GM06990 (cell line): ENCODE data around the gene CLSTN2.

ENCODE experiments used
- DNase-seq: peaks from one replicate; pipeline ENCODE4 v3.0.0-alpha.2; 2011; ENCODE audit not compliant: insufficient read length; ENCODE audit errors: extremely low read depth
- H3K27me3 ChIP-seq: replicated peaks from 2 replicates; pipeline ENCODE4 v1.6.0; 2011; ENCODE audit warnings: low read length; ENCODE audit not compliant: control insufficient read depth, insufficient read depth
- H3K36me3 ChIP-seq: 2 replicates; pipeline ENCODE4 v1.5.1; 2011; ENCODE audit warnings: low read length; ENCODE audit not compliant: control insufficient read depth, insufficient read depth
- H3K4me3 ChIP-seq: replicated peaks from 2 replicates; pipeline ENCODE4 v1.5.1; 2011; ENCODE audit warnings: low read depth, mild to moderate bottlenecking, control low read depth, low read length
- TF ChIP-seq, protein P1 (sequence below): IDR thresholded peaks from 2 replicates; pipeline ENCODE4 v1.5.1; 2011; ENCODE audit warnings: low read length, control low read depth, mild to moderate bottlenecking, inconsistent platforms; ENCODE audit not compliant: insufficient read depth, poor library complexity, severe bottlenecking

Gene CLSTN2

GRCh38 chr3:140078940-140079339 is 144.0 kb downstream of the CLSTN2 start:
- Histone ChIP-seq H3K4me3 (no peak overlapping the region), H3K36me3 (no peaks in the 10 kb centered on the region), H3K27me3 (peaks cover 1% of the 10 kb centered on the region)
- no peak for DNase-seq
- TF ChIP-seq, protein P1, sequence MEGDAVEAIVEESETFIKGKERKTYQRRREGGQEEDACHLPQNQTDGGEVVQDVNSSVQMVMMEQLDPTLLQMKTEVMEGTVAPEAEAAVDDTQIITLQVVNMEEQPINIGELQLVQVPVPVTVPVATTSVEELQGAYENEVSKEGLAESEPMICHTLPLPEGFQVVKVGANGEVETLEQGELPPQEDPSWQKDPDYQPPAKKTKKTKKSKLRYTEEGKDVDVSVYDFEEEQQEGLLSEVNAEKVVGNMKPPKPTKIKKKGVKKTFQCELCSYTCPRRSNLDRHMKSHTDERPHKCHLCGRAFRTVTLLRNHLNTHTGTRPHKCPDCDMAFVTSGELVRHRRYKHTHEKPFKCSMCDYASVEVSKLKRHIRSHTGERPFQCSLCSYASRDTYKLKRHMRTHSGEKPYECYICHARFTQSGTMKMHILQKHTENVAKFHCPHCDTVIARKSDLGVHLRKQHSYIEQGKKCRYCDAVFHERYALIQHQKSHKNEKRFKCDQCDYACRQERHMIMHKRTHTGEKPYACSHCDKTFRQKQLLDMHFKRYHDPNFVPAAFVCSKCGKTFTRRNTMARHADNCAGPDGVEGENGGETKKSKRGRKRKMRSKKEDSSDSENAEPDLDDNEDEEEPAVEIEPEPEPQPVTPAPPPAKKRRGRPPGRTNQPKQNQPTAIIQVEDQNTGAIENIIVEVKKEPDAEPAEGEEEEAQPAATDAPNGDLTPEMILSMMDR, result no peak

- Histone ChIP-seq H3K36me3 (no peaks in the 10 kb centered on the region), H3K4me3 (no peak overlapping the region), H3K27me3 (peaks cover 1% of the 10 kb centered on the region; the same call in 1 of the 2 replicates)
- DNase-seq, result no peak
- TF ChIP-seq, protein P1, result no peak
These were observed 146.9 kb downstream of the CLSTN2 start for GRCh38 chr3:140081887-140082286.

DNA sequence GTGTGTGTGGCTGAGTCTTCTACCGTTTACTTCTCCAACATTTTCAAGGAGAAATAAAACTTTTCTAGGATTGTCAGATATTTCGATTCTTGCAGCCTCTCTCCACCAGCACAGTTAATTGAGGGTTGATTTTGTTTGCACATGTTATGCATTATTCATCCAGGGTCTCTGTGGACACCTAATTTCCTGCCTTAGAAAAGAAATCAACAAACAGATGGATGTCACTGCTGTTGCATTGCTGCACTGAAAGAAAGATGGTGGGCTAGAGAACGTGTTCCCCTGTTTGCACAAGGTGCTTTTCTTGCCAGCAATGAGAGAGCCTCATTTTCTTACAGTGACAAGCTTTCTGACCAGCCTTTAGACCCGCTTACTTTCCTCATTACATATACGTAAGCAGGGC is 150.0 kb downstream of the CLSTN2 start:
- no peak for DNase-seq
- Histone ChIP-seq H3K36me3 (no peaks in the 10 kb centered on the region), H3K27me3 (no peaks in the 10 kb centered on the region), H3K4me3 (no peak overlapping the region)
- TF ChIP-seq, protein P1, result no peak

GRCh38 chr3:140086642-140087041 is 151.7 kb downstream of the CLSTN2 start:
- no peaks in the 10 kb centered on the region for H3K27me3 ChIP-seq
- TF ChIP-seq, protein P1, result no peak
- no peak overlapping the region for H3K4me3 ChIP-seq
- no peaks in the 10 kb centered on the region for H3K36me3 ChIP-seq
- DNase-seq, result no peak

DNA sequence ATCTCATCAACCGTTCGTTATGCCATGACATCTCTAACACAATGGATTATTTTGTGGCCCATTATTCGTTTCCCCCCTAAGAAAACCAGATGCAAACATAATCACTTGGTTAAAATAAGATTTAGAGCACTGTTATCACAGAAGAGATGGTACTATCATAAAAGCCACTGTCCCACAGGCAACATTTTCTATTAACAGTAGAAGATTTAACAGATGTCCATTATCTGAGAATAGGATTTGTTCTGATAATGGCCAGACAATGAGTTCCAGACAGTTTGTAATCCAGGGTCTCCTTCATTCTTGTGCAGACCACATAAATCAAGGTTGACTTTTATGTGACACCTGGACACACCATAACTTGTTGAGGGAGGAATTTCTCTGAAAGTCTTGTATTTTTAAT is 153.1 kb downstream of the CLSTN2 start:
- no peaks in the 10 kb centered on the region for H3K27me3 ChIP-seq
- H3K4me3 ChIP-seq, result no peak overlapping the region
- TF ChIP-seq, protein P1, result no peak
- DNase-seq, result no peak
- no peaks in the 10 kb centered on the region for H3K36me3 ChIP-seq

DNA sequence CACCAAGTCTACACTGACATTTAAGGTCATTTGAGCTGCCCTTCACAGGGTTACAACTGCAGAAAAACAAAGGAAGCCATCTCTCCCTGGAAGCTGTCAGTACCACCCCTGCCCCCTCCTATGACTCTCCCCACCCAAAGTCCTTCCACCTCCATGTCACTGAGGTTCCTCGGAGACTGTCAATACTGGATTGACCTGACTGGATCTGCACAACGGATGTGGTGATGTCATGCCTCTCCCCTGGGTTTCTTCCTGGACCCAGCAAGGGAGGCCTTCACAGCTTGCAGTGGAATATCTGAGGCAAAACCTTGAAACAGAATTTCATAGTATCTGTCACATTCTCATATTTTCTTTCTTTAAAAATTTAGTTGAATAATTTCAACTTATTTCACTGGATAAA is 153.5 kb downstream of the CLSTN2 start:
- H3K27me3 ChIP-seq, result no peaks in the 10 kb centered on the region
- H3K4me3 ChIP-seq, result no peak overlapping the region
- TF ChIP-seq, protein P1, result no peak
- H3K36me3 ChIP-seq, result no peaks in the 10 kb centered on the region
- DNase-seq, result no peak
